Measurements from ENCODE around the gene MED8. TPM values are rescaled to one million over a fixed set of nuclear protein-coding genes. Genes with fewer than 3 reads are reported as not detected.

The MED8 gene
- total and polyA plus RNA-seq, 2 experiments from 2014 or later = 16.6 to 25.7 TPM

DNA sequence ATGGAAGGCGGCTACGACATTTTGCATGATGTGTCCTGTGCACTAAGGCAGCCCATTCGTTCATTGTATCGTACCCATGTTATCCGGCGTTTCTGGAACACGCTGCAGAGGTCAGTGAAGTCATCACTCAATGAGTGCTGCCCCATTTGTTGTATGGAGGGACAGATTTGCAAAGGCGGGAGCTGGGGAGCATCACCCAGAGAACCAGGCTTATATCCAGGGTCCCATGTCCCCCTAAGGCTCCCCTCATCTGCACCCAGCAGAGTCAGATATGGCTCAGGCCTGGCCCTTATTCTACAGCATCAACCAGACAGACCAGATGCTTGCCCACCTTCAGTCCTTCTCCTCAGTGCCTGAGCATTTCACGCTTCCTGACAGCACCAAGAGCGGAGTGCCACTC is 31.3 kb upstream of the MED8 start:
- Histone ChIP-seq H3K36me3 (ENCODE audit: insufficient read depth) (no peaks in the 10 kb centered on the region), H3K27me3 (ENCODE audit: insufficient read depth) (no peaks in the 10 kb centered on the region)
- H3K9me3 Mint-ChIP-seq = no peaks in the 10 kb centered on the region

More for the DNA sequence above, 31.3 kb upstream of the MED8 start:
- DNase-seq (ENCODE audit: low spot score) = no peak
- Histone ChIP-seq H3K27ac (ENCODE audit: low read depth) (no peak overlapping the region), H3K4me3 (no peak overlapping the region), H3F3A (replicated peaks; ENCODE audit: low read depth) (no peaks in the 10 kb centered on the region), H3K79me2 (replicated peaks; ENCODE audit: insufficient read depth) (no peaks in the 10 kb centered on the region), H4K20me1 (replicated peaks; ENCODE audit: insufficient read depth) (no peaks in the 10 kb centered on the region), H2AFZ (no peak overlapping the region), H3K9me2 (ENCODE audit: insufficient read depth) (no peaks in the 10 kb centered on the region), H3K4me2 (no peak overlapping the region), H3K4me1 (ENCODE audit: insufficient read depth) (peaks cover 5% of the 10 kb centered on the region; the same call in 1 of the 2 replicates)
- no peak overlapping the region for H3K27ac Mint-ChIP-seq
- H3K27me3 Mint-ChIP-seq (ENCODE audit: insufficient read depth, low read depth, poor library complexity) = no peaks in the 10 kb centered on the region
- H3K4me3 Mint-ChIP-seq = no peak overlapping the region
- no peak for TF ChIP-seq ZNF462 (CRISPR knock-in tag; IDR thresholded peaks at IDR 0.05)
- no peak for TF ChIP-seq EZH2 (IDR thresholded peaks at IDR 0.05; ENCODE audit: low read depth, unreplicated experiment)
- TF ChIP-seq NANOG (IDR thresholded peaks at IDR 0.05; ENCODE audit: borderline replicate concordance) = no peak
- TF ChIP-seq JUNB (IDR thresholded peaks at IDR 0.05; ENCODE audit: unreplicated experiment) = no peak
- TF ChIP-seq, protein P1, sequence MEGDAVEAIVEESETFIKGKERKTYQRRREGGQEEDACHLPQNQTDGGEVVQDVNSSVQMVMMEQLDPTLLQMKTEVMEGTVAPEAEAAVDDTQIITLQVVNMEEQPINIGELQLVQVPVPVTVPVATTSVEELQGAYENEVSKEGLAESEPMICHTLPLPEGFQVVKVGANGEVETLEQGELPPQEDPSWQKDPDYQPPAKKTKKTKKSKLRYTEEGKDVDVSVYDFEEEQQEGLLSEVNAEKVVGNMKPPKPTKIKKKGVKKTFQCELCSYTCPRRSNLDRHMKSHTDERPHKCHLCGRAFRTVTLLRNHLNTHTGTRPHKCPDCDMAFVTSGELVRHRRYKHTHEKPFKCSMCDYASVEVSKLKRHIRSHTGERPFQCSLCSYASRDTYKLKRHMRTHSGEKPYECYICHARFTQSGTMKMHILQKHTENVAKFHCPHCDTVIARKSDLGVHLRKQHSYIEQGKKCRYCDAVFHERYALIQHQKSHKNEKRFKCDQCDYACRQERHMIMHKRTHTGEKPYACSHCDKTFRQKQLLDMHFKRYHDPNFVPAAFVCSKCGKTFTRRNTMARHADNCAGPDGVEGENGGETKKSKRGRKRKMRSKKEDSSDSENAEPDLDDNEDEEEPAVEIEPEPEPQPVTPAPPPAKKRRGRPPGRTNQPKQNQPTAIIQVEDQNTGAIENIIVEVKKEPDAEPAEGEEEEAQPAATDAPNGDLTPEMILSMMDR (conservative IDR thresholded peaks at IDR 0.05; ENCODE audit: low read depth in 2 of 2) = no peak
- no peak for TF ChIP-seq EZH2phosphoT487 (IDR thresholded peaks at IDR 0.05; ENCODE audit: unreplicated experiment)
- no peak for TF ChIP-seq POLR2AphosphoS5 (IDR thresholded peaks at IDR 0.05; ENCODE audit: low read depth)
- no peak for TF ChIP-seq ZNF114 (CRISPR knock-in tag; IDR thresholded peaks at IDR 0.05)
- no peak for TF ChIP-seq CREB1 (CRISPR knock-in tag; IDR thresholded peaks at IDR 0.05; ENCODE audit: low read depth)
- no peak for TF ChIP-seq STAT1 (IDR thresholded peaks at IDR 0.05; ENCODE audit: unreplicated experiment)
- TF ChIP-seq ZNF331 (CRISPR knock-in tag; IDR thresholded peaks at IDR 0.05; ENCODE audit: low read depth) = no peak
- TF ChIP-seq, protein P2, sequence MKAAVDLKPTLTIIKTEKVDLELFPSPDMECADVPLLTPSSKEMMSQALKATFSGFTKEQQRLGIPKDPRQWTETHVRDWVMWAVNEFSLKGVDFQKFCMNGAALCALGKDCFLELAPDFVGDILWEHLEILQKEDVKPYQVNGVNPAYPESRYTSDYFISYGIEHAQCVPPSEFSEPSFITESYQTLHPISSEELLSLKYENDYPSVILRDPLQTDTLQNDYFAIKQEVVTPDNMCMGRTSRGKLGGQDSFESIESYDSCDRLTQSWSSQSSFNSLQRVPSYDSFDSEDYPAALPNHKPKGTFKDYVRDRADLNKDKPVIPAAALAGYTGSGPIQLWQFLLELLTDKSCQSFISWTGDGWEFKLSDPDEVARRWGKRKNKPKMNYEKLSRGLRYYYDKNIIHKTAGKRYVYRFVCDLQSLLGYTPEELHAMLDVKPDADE (IDR thresholded peaks at IDR 0.05) = no peak
- TF ChIP-seq, protein P3, sequence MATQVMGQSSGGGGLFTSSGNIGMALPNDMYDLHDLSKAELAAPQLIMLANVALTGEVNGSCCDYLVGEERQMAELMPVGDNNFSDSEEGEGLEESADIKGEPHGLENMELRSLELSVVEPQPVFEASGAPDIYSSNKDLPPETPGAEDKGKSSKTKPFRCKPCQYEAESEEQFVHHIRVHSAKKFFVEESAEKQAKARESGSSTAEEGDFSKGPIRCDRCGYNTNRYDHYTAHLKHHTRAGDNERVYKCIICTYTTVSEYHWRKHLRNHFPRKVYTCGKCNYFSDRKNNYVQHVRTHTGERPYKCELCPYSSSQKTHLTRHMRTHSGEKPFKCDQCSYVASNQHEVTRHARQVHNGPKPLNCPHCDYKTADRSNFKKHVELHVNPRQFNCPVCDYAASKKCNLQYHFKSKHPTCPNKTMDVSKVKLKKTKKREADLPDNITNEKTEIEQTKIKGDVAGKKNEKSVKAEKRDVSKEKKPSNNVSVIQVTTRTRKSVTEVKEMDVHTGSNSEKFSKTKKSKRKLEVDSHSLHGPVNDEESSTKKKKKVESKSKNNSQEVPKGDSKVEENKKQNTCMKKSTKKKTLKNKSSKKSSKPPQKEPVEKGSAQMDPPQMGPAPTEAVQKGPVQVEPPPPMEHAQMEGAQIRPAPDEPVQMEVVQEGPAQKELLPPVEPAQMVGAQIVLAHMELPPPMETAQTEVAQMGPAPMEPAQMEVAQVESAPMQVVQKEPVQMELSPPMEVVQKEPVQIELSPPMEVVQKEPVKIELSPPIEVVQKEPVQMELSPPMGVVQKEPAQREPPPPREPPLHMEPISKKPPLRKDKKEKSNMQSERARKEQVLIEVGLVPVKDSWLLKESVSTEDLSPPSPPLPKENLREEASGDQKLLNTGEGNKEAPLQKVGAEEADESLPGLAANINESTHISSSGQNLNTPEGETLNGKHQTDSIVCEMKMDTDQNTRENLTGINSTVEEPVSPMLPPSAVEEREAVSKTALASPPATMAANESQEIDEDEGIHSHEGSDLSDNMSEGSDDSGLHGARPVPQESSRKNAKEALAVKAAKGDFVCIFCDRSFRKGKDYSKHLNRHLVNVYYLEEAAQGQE (IDR thresholded peaks at IDR 0.05; ENCODE audit: unreplicated experiment) = no peak
- ATAC-seq = no peak
- peaks cover 18% of the 10 kb centered on the region for H3K36me3 Mint-ChIP-seq (ENCODE audit: low read depth)
- H3K4me1 Mint-ChIP-seq = peaks cover 10% of the 10 kb centered on the region; the same call in 2 of the 3 replicates

Measured in GM23338 (cell line).